IgD-negative memory B cell (primary cell): ENCODE data around the gene LENG1. TPM values are rescaled to one million over a fixed set of nuclear protein-coding genes. Genes with fewer than 3 reads are reported as not detected.
A peak's percentile ranks its signal among the peaks of the same experiment; 100 is the strongest.

ENCODE experiments used
- H3K27ac Mint-ChIP-seq, 3 donors: one replicate each; pipeline ENCODE4 v1.8.0; 2020 to 2022; ENCODE audit warnings: mild to moderate bottlenecking in 3 of 3, mixed read lengths in 3 of 3, moderate library complexity in 1 of 3
- H3K27me3 Mint-ChIP-seq: one replicate; pipeline ENCODE4 v1.8.0; 2021; ENCODE audit warnings: mixed read lengths
- H3K36me3 Mint-ChIP-seq: one replicate; pipeline ENCODE4 v1.8.0; 2020; ENCODE audit warnings: mild to moderate bottlenecking, mixed read lengths
- H3K4me1 Mint-ChIP-seq, 3 donors: one replicate each; pipeline ENCODE4 v1.8.0; 2020 to 2022; ENCODE audit warnings: mixed read lengths in 3 of 3, mild to moderate bottlenecking in 1 of 3
- H3K4me3 Mint-ChIP-seq, 4 donors: one replicate each; pipeline ENCODE4 v1.8.0; 2020 to 2022; ENCODE audit warnings: mild to moderate bottlenecking in 4 of 4, mixed read lengths in 4 of 4, moderate library complexity in 3 of 4
- H3K9me3 Mint-ChIP-seq, 3 donors: one replicate each; pipeline ENCODE4 v1.8.0; 2020 to 2021; ENCODE audit warnings: mixed read lengths in 3 of 3, mild to moderate bottlenecking in 1 of 3
- polyA plus RNA-seq: library from polyadenylated mRNA; unstranded; fragments of 300-500 nt; fragmentation: Illumina TruSeq; gene quantifications from one replicate; pipeline ENCODE4 v1.2.3, GENCODE V29; 2021

Gene LENG1
- polyA plus RNA-seq, 1 donor from 2014 or later = 15.8 TPM

GRCh38 chr19:54148158-54148557 is 11.4 kb downstream of the LENG1 start:
- Mint-ChIP-seq H3K36me3 (peaks cover 3% of the 10 kb centered on the region), H3K27ac (no peak overlapping the region), H3K27me3 (no peaks in the 10 kb centered on the region), H3K9me3 (no peaks in the 10 kb centered on the region), H3K4me3 (no peak overlapping the region), H3K4me1 (peaks cover 0 to 1% (median 0%) of the 10 kb centered on the region in 3 donors)

DNA sequence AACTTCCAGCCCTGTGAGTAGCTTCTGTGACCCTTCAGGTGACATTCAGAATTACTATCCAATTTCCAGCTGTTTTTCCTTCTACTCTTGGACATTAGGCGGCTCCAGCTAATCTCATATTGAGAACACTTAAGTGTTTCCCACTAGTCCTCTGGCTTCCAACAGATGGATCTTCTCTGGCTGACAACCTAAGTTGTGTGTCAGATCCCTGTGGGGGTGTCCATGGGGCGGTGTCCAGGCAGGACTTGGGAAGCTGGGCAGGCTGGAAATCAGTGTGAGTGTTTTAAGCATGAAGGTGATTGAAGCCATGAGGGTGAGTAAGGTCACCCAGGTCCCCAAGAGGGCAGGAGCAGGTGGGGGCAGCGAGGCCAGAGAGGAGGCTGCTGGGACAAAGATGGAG is 11.8 kb downstream of the LENG1 start:
- Mint-ChIP-seq H3K27ac (no peak overlapping the region), H3K4me1 (peaks cover 0 to 1% (median 0%) of the 10 kb centered on the region in 3 donors), H3K27me3 (no peaks in the 10 kb centered on the region), H3K4me3 (no peak overlapping the region), H3K9me3 (no peaks in the 10 kb centered on the region), H3K36me3 (peaks cover 3% of the 10 kb centered on the region)

GRCh38 chr19:54145541-54146158 is 13.9 kb downstream of the LENG1 start:
- no peaks in the 10 kb centered on the region for H3K9me3 Mint-ChIP-seq
- H3K36me3 Mint-ChIP-seq = peaks cover 4% of the 10 kb centered on the region
- peak overlapping the region in 1 of 4 donors; percentile 39 for H3K4me3 Mint-ChIP-seq
- no peaks in the 10 kb centered on the region for H3K27me3 Mint-ChIP-seq
- no peak overlapping the region for H3K27ac Mint-ChIP-seq
- H3K4me1 Mint-ChIP-seq = peaks cover 0 to 7% (median 3%) of the 10 kb centered on the region in 3 donors

DNA sequence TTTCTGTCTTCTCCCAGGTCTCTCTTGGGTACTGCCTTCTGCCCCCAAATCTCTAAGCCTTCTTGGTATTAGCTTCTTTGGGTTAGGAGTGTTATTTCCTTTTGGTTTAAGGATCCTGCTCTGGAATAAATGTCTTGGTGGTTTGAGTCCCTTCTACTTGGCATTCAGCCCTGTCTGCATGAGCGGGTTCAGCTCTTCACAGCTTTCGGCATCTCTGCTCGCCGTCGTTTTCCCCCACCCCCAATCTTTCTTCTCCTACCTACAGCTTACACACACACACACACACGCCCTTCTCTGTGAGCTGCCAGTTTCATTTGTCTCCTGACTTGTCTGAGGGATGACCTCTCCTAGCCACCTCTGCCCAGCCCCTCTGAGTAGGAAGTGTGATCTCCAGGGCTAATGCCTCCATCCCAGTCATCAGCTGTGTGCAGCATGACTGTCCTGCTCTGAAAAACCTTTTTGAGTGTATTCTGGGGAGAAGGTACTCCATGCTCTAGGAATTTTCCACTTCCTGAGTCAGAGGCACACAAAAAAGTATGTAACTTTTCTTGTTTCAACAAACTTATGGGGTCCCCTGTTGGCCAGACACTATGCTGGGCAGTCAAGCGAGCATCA is 17.2 kb downstream of the LENG1 start:
- Mint-ChIP-seq H3K27me3 (peaks cover 1% of the 10 kb centered on the region), H3K4me3 (peak overlapping the region in 1 of 4 donors; percentile 57), H3K36me3 (peaks cover 4% of the 10 kb centered on the region), H3K4me1 (peaks cover 0 to 17% (median 4%) of the 10 kb centered on the region in 3 donors), H3K9me3 (no peaks in the 10 kb centered on the region), H3K27ac (peak overlapping the region in 1 of 3 donors; percentile 12)

DNA sequence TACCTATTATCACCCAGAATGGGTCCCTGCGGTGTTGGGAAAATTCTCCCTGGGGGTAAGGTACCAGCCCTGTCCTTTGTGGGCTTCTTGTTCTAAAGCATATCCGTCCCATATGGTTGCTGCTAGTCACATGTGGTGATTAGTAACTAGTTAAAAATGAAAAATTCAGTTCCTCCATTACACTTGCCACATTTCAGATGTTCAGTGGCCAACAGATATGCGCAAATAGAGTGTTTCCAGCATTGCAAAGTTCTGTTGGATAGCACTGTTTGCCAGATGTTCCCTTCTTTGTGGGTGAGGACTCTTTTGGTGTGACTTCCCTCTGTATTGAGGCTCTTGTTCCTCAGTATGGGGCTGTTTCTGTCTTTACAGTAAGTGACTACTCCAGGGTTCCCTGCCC is 18.2 kb downstream of the LENG1 start:
- H3K27ac Mint-ChIP-seq = no peak overlapping the region
- H3K27me3 Mint-ChIP-seq = peaks cover 2% of the 10 kb centered on the region
- H3K36me3 Mint-ChIP-seq = peaks cover 2% of the 10 kb centered on the region
- H3K4me1 Mint-ChIP-seq = peaks cover 5 to 23% (median 8%) of the 10 kb centered on the region in 3 donors
- peak overlapping the region in 2 of 4 donors; percentile 57 to 60 for H3K4me3 Mint-ChIP-seq
- H3K9me3 Mint-ChIP-seq = no peaks in the 10 kb centered on the region

- peak overlapping the region; percentile 66 to 96 (median 91) for H3K27ac Mint-ChIP-seq
- H3K36me3 Mint-ChIP-seq = peaks cover 2% of the 10 kb centered on the region
- H3K4me1 Mint-ChIP-seq = peaks cover 9 to 30% (median 12%) of the 10 kb centered on the region in 3 donors
- peak overlapping the region; percentile 83 to 96 (median 90) for H3K4me3 Mint-ChIP-seq
- H3K27me3 Mint-ChIP-seq = peaks cover 2% of the 10 kb centered on the region
- no peaks in the 10 kb centered on the region for H3K9me3 Mint-ChIP-seq
Observed at GRCh38 chr19:54138489-54139256, 20.8 kb downstream of the LENG1 start.

GRCh38 chr19:54137699-54138488 is 21.6 kb downstream of the LENG1 start, which contains the start of gene CNOT3:
Gene CNOT3, plus strand, starts transcription at chr19:54137762. Its CDS starts 5,217 bp downstream, at chr19:54142979.
- H3K4me1 Mint-ChIP-seq = peaks cover 9 to 30% (median 12%) of the 10 kb centered on the region in 3 donors

GRCh38 chr19:54136864-54137698 is 22.4 kb downstream of the LENG1 start:
- peak overlapping the region; percentile 76 to 96 (median 92) for H3K27ac Mint-ChIP-seq
- peaks cover 2% of the 10 kb centered on the region for H3K27me3 Mint-ChIP-seq
- H3K36me3 Mint-ChIP-seq = peaks cover 2% of the 10 kb centered on the region
- peak overlapping the region; percentile 67 to 96 (median 90) for H3K4me3 Mint-ChIP-seq
- no peaks in the 10 kb centered on the region for H3K9me3 Mint-ChIP-seq
- H3K4me1 Mint-ChIP-seq = peaks cover 9 to 30% (median 12%) of the 10 kb centered on the region in 3 donors

More at GRCh38 chr19:54137699-54138488, 21.6 kb downstream of the LENG1 start, which contains the start of gene CNOT3:
- H3K4me3 Mint-ChIP-seq = peak within 1 kb of the TSS; percentile 83 to 96 (median 92)
- H3K27me3 Mint-ChIP-seq = peaks cover 2% of the 10 kb centered on the region
- H3K36me3 Mint-ChIP-seq = peaks cover 2% of the 10 kb centered on the region
- H3K9me3 Mint-ChIP-seq = no peaks in the 10 kb centered on the region
- H3K27ac Mint-ChIP-seq = peak within 1 kb of the TSS; percentile 76 to 96 (median 96)

DNA sequence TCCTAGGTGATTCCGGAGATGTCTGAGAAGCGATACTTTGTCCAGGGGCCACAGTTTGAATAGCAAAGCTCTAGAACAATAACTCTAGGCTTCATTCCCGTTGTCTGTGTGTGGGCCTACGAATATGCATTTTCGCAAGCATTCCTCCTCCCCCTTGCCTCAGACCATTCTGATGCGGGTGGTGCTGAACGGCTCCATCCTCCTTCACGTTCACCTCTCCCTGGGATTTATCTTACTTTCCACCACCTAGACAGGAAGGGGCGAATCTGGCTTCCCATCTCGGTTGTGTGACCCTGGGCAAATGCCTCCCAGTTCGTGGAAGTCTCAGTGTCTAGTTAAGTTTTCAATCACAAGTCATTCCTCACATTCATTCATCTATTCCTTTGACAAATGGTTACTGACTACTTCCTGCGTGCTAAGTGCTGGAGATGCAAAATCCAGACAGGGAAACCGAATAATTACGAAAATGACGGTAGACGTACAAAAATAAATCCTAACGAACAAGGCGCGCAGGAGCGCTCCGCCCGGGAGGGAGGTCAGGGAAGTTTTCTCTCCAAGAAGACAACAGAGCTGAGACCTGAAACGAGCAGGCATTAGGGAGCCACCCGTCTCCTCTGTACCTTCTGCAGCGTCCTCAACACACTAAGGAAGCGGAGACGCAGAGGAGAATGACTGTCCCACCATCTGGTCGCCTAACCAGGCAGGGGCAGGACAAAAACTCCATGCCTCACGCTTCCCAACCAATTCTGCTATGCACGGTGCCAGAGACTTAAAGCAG is 23.2 kb downstream of the LENG1 start:
- Mint-ChIP-seq H3K9me3 (no peaks in the 10 kb centered on the region), H3K27ac (peak overlapping the region; percentile 76 to 96 (median 92)), H3K4me3 (peak overlapping the region; percentile 67 to 96 (median 90)), H3K4me1 (peaks cover 9 to 25% (median 12%) of the 10 kb centered on the region in 3 donors), H3K36me3 (peaks cover 2% of the 10 kb centered on the region), H3K27me3 (peaks cover 2% of the 10 kb centered on the region)

GRCh38 chr19:54133957-54134590 is 25.4 kb downstream of the LENG1 start:
- Mint-ChIP-seq H3K9me3 (no peaks in the 10 kb centered on the region), H3K27me3 (peaks cover 2% of the 10 kb centered on the region), H3K27ac (no peak overlapping the region), H3K4me3 (no peak overlapping the region), H3K36me3 (no peaks in the 10 kb centered on the region), H3K4me1 (peaks cover 7 to 19% (median 9%) of the 10 kb centered on the region in 3 donors)

GRCh38 chr19:54133312-54133956 is 26.1 kb downstream of the LENG1 start:
- Mint-ChIP-seq H3K4me1 (peaks cover 7 to 13% (median 9%) of the 10 kb centered on the region in 3 donors), H3K9me3 (no peaks in the 10 kb centered on the region), H3K27ac (no peak overlapping the region), H3K36me3 (no peaks in the 10 kb centered on the region), H3K27me3 (peaks cover 2% of the 10 kb centered on the region), H3K4me3 (no peak overlapping the region)

- H3K9me3 Mint-ChIP-seq = no peaks in the 10 kb centered on the region
- H3K4me3 Mint-ChIP-seq = no peak overlapping the region
- peaks cover 2% of the 10 kb centered on the region for H3K36me3 Mint-ChIP-seq
- peaks cover 0 to under 1% (median 0%) of the 10 kb centered on the region in 3 donors for H3K4me1 Mint-ChIP-seq
- no peak overlapping the region for H3K27ac Mint-ChIP-seq
- H3K27me3 Mint-ChIP-seq = no peaks in the 10 kb centered on the region
Observed at GRCh38 chr19:54129617-54129996, 29.9 kb downstream of the LENG1 start.
